ENCODE measurements around the gene CLPSL2.

DNA sequence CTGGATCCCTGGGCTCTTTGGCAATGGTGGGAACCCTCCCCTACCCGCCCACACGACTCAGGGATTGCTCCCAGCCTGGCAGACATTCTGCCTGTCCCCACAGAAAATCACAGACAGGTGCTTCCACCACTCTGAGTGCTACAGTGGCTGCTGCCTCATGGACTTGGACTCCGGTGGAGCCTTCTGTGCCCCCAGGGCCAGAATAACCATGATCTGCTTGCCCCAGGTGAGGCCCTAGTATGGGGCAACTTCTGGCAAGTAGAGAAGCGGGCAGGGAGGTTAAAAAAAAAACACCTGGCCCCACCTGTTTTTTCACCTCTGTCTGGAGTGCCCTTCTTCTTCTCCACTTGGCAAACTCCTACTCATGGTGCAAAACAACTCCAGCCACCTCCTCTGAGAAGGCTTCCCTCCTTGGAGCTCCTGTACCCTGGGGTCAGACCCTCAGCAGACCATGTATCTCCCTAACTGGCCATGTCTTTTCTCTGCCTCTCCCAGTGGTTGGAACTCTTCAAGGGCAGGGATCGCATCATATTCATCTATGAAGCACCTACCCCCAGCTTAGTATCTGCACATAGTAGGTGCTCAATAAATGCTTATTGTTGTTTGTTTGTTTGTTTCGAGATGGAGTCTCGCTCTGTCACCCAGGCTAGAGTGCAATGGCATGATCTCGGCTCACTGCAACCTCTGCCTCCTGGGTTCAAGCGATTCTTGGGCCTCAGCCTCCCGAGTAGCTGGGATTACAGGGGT is 1.1 kb downstream of the CLPSL2 start:
- TF ChIP-seq, protein P1, sequence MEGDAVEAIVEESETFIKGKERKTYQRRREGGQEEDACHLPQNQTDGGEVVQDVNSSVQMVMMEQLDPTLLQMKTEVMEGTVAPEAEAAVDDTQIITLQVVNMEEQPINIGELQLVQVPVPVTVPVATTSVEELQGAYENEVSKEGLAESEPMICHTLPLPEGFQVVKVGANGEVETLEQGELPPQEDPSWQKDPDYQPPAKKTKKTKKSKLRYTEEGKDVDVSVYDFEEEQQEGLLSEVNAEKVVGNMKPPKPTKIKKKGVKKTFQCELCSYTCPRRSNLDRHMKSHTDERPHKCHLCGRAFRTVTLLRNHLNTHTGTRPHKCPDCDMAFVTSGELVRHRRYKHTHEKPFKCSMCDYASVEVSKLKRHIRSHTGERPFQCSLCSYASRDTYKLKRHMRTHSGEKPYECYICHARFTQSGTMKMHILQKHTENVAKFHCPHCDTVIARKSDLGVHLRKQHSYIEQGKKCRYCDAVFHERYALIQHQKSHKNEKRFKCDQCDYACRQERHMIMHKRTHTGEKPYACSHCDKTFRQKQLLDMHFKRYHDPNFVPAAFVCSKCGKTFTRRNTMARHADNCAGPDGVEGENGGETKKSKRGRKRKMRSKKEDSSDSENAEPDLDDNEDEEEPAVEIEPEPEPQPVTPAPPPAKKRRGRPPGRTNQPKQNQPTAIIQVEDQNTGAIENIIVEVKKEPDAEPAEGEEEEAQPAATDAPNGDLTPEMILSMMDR (IDR thresholded peaks at IDR 0.05): no peak
- no peak for TF ChIP-seq POLR2A (IDR thresholded peaks at IDR 0.05)
- no peak for TF ChIP-seq POLR2AphosphoS5 (IDR thresholded peaks at IDR 0.05)
- no peak for TF ChIP-seq EP300 (IDR thresholded peaks at IDR 0.05)

Measured in stomach (tissue), 4 donors.